K562 treated with DMSO at 1 percent for 4 hours (cell line): ENCODE measurements around the gene TAS2R46. TPM values are rescaled to one million over a fixed set of nuclear protein-coding genes. Genes with fewer than 3 reads are reported as not detected.

Experiments used
- total RNA-seq: library from RNA; unstranded; fragments of 300-600 nt; gene quantifications from 2 replicates; pipeline ENCODE4 v1.2.3, GENCODE V29; 2022; ENCODE audit not compliant: insufficient read depth

Gene TAS2R46
- total RNA-seq = not detected in 2 replicates

DNA sequence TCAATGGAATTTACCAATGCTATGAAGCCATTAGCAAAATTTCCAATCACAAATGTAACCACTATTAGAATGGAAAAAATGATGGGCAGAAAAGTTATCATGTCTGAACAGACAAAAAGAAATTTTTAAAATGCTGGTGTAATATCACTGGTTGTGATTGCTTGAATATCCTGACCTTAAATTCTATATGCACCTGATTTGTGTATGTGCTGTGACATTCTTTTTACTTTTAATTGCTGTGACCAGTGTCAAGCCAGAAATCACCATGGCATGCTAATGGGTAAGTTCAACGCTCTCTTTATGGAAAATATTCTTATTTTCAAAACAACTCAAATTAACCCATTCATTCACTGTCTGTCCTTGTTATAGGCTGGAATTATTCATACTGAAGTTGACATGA lies at the start of gene TAS2R46:
TAS2R46 (minus strand) TSS at position 101 of the 400 bp plus-strand sequence; CDS start at position 101, 0 bp downstream.

GRCh38 chr12:11092128-11092527 lies 30.0 kb upstream of the TAS2R46 start, which contains the start of gene TAS2R43:
TAS2R43 (minus strand) TSS chr12:11092313; CDS start chr12:11092229, 84 bp downstream.

DNA sequence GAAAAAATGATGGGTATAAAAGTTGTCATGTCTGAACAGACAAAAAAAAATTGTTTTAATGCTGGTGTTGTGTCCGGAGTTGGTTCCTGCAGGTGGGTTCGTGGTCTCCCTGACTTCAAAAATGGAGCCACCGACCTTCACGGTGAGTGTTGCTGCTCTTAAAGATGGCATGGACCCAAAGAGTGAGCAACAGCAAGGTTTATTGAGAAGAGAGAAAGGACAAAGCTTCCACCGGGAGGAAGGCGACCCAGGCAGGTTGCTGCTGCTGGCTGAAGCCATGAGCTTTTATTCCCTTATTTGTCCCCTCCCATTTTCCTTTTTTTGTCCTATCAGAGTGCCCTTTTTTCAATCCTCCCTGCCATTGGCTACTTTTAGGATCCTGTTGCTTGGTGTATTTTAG lies 30.8 kb downstream of the TAS2R46 start, which contains the start of gene TAS2R31:
TAS2R31 (minus strand) TSS at position 101 of the 400 bp plus-strand sequence; CDS start at position 29, 72 bp downstream.

GRCh38 chr12:11022520-11022919 lies 39.6 kb downstream of the TAS2R46 start, which contains the start of gene TAS2R19:
TAS2R19 (minus strand) TSS chr12:11022620; CDS start chr12:11022571, 49 bp downstream.

Other genes starting within 250 kb of the TAS2R46 start
- gene TAS2R10, start 235.9 kb downstream of the TAS2R46 start, total RNA-seq = not detected in 2 replicates
- not detected in 2 replicates for gene PRR4, start 212.8 kb downstream of the TAS2R46 start, total RNA-seq
- gene PRH1, start 178.0 kb downstream of the TAS2R46 start, total RNA-seq = not detected in 2 replicates
- not detected in 2 replicates for gene TAS2R13, start 152.7 kb downstream of the TAS2R46 start, total RNA-seq
- not detected in 2 replicates for gene PRH2, start 133.1 kb downstream of the TAS2R46 start, total RNA-seq
- 1.5 TPM in 1 of 2 replicates, not detected in the other for gene TAS2R14, start 123.0 kb downstream of the TAS2R46 start, total RNA-seq
- gene TAS2R50, start 75.4 kb downstream of the TAS2R46 start, total RNA-seq = not detected in 2 replicates
- not detected in 2 replicates for gene TAS2R20, start 64.0 kb downstream of the TAS2R46 start, total RNA-seq
- not detected in 2 replicates for gene TAS2R19, start 39.7 kb downstream of the TAS2R46 start, total RNA-seq
- gene TAS2R31, start 30.9 kb downstream of the TAS2R46 start, total RNA-seq = not detected in 2 replicates
- not detected in 2 replicates for gene TAS2R43, start 30.0 kb upstream of the TAS2R46 start, total RNA-seq
- gene TAS2R30, start 72.3 kb upstream of the TAS2R46 start, total RNA-seq = not detected in 2 replicates
- gene SMIM10L1, start 108.9 kb upstream of the TAS2R46 start, total RNA-seq = 7.2 and 8.4 TPM in 2 replicates
- gene TAS2R42, start 124.6 kb upstream of the TAS2R46 start, total RNA-seq = not detected in 2 replicates
- gene PRB3, start 207.4 kb upstream of the TAS2R46 start, total RNA-seq = not detected in 2 replicates
- gene PRB4, start 248.1 kb upstream of the TAS2R46 start, total RNA-seq = not detected in 2 replicates